Endothelial cell (in vitro differentiated cells): ENCODE data around the gene GATA3. TPM values are rescaled to one million over a fixed set of nuclear protein-coding genes. Genes with fewer than 3 reads are reported as not detected.

Source experiments
- DNase-seq: peaks from one replicate; pipeline ENCODE4 v3.0.0; 2021; ENCODE audit warnings: low spot score
- H3K27ac Mint-ChIP-seq: one replicate; pipeline ENCODE4 v1.8.0; 2021; ENCODE audit warnings: mixed read lengths, inconsistent platforms; ENCODE audit not compliant: unreplicated experiment
- H3K27me3 Mint-ChIP-seq: one replicate; pipeline ENCODE4 v1.8.0; 2021; ENCODE audit warnings: mild to moderate bottlenecking, moderate library complexity, mixed read lengths, inconsistent platforms; ENCODE audit not compliant: unreplicated experiment
- H3K36me3 Mint-ChIP-seq: one replicate; pipeline ENCODE4 v1.8.0; 2021; ENCODE audit warnings: mild to moderate bottlenecking, low read depth, mixed read lengths, inconsistent platforms; ENCODE audit not compliant: unreplicated experiment
- H3K4me1 Mint-ChIP-seq: one replicate; pipeline ENCODE4 v1.8.0; 2021; ENCODE audit warnings: mild to moderate bottlenecking, mixed read lengths, inconsistent platforms; ENCODE audit not compliant: unreplicated experiment
- H3K4me3 Mint-ChIP-seq: one replicate; pipeline ENCODE4 v1.8.0; 2021; ENCODE audit warnings: mild to moderate bottlenecking, mixed read lengths, inconsistent platforms; ENCODE audit not compliant: unreplicated experiment
- H3K9me3 Mint-ChIP-seq: one replicate; pipeline ENCODE4 v1.8.0; 2021; ENCODE audit warnings: mixed read lengths, inconsistent platforms; ENCODE audit not compliant: unreplicated experiment
- total RNA-seq: library from RNA; stranded (reverse); fragmentation: NEBNext Ultra II Directional; extraction: Animal tissue kit (Norgen Biotek cat#: 25700); gene quantifications from one replicate; pipeline ENCODE4 v1.2.1, GENCODE V29; 2021; ENCODE audit not compliant: unreplicated experiment
- TF ChIP-seq, protein P1 (sequence below): fragments of 200-600 bp; sonication (generic); IDR thresholded peaks from one replicate; pipeline ENCODE4 v1.5.0; 2021; ENCODE audit warnings: antibody characterized with exemption; ENCODE audit not compliant: unreplicated experiment

GATA3 gene
- total RNA-seq, 1 donor from 2014 or later: 70.9 TPM

DNA sequence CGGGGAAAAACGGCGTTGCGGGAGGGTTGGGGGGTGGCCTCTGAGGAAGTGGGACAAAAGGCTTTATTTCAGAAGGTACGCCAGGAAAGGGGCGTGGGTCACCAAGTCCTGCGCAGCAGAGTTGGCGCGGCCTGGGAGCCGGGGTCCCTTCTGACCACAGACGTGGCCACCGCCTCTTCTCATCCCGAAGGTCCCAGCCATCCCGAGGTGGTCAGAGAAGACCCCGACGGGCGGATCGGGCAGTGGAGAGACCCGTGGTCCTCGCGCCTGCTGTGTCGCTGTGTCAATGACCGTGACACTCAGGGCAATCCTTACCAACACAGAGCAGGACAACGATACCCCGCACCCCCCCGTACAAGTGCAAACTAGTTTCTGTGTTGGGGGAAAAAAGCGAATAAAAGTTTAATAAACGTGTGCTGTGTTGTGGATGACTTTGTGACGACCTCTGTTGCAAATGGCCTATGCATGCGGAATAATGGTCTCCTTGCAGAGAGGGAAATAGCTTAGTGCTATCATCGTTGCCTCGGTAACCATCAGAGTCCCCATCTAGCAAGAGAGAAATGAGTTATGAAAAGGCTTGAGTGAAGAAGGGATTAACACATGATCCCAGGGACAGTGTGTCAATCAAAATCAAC, 19.4 kb upstream of the GATA3 start:
- H3K36me3 Mint-ChIP-seq: peaks cover 4% of the 10 kb centered on the region
- no peak overlapping the region for H3K27ac Mint-ChIP-seq
- H3K9me3 Mint-ChIP-seq: no peaks in the 10 kb centered on the region
- peak overlapping the region; percentile 74 for H3K4me3 Mint-ChIP-seq
- no peak for DNase-seq
- peaks cover 23% of the 10 kb centered on the region for H3K4me1 Mint-ChIP-seq
- H3K27me3 Mint-ChIP-seq: peaks cover 28% of the 10 kb centered on the region
- TF ChIP-seq, protein P1, sequence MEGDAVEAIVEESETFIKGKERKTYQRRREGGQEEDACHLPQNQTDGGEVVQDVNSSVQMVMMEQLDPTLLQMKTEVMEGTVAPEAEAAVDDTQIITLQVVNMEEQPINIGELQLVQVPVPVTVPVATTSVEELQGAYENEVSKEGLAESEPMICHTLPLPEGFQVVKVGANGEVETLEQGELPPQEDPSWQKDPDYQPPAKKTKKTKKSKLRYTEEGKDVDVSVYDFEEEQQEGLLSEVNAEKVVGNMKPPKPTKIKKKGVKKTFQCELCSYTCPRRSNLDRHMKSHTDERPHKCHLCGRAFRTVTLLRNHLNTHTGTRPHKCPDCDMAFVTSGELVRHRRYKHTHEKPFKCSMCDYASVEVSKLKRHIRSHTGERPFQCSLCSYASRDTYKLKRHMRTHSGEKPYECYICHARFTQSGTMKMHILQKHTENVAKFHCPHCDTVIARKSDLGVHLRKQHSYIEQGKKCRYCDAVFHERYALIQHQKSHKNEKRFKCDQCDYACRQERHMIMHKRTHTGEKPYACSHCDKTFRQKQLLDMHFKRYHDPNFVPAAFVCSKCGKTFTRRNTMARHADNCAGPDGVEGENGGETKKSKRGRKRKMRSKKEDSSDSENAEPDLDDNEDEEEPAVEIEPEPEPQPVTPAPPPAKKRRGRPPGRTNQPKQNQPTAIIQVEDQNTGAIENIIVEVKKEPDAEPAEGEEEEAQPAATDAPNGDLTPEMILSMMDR: no peak

DNA sequence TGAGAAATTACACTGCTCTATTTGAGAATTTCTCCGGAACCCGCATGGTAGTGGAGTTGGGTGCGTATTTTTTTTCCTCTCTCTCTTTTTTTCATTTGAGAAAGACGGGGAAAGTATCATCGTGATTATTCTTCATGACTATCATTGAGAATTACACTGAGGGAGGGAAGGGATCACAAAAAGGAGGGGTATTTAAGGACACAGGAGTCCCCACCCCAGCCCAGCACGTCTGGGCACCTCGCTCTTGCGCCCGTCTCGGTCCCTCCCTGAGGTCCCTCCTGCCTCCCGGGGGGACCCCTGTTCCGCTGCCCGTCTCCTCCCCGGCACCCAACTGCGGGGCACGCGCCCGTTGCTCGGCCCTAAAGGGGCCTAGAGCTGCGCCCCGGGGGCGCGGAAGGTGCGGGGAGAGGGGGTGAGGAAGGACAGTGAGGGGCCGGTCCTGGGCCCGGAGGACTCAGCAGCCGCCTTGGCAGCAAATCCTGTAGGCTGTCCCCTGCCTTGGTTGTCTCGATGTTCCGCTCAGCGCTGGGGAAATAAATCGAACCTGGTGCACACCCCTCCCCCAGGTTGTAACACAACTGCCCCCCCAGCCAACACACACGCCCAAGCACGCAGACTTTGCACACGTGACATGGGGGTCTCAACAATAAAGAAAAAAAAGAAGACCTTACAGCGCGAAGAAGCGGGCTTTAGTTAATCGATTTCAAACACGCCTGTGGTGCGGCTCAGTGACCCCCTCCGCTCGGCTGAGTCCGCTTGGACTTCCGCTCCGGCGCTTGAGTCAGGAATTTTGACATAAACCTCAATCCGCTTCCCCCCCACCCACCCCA, 18.6 kb upstream of the GATA3 start:
- Mint-ChIP-seq H3K27ac (no peak overlapping the region), H3K36me3 (peaks cover 4% of the 10 kb centered on the region), H3K4me3 (peak overlapping the region; percentile 74), H3K27me3 (peaks cover 28% of the 10 kb centered on the region), H3K4me1 (peaks cover 23% of the 10 kb centered on the region), H3K9me3 (no peaks in the 10 kb centered on the region)
- TF ChIP-seq, protein P1: no peak
- DNase-seq: no peak

DNA sequence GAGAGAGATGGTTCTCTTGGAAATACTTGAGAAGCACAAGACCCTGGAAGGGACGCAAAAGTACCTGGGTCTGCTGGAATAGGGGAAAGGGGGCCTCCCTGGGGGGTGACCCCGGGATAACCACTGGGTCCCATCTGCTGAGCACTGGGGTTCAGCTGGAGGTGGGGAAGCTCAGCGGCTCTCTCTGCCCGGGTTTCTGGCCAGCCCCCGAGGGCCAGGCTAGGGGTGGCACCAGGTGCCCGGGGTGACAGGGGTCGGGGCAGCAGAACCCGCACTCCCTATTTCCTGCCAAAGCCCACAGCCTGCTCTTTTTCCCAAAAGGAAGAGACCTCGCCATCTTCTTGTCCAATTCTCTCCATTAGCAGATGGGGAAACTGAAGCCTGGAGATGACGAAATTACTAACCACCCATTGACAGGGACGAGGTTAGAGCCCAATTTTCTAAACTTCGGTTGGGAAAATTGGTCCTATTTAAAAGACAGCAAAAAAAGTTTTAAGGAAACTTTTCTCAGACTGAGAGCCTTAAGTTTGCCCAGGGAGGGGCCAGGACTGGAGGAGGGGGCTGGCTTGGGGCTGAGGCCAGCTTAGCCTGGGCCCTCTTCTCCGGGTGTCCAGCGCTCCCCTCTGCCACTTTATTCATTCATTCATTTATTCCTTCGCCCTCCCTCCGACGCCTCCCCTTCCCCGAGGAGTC, 17.8 kb upstream of the GATA3 start:
- H3K4me1 Mint-ChIP-seq: peaks cover 29% of the 10 kb centered on the region
- peaks cover 28% of the 10 kb centered on the region for H3K27me3 Mint-ChIP-seq
- no peaks in the 10 kb centered on the region for H3K9me3 Mint-ChIP-seq
- DNase-seq: no peak
- no peak overlapping the region for H3K4me3 Mint-ChIP-seq
- peaks cover 2% of the 10 kb centered on the region for H3K36me3 Mint-ChIP-seq
- TF ChIP-seq, protein P1: no peak
- H3K27ac Mint-ChIP-seq: no peak overlapping the region

DNA sequence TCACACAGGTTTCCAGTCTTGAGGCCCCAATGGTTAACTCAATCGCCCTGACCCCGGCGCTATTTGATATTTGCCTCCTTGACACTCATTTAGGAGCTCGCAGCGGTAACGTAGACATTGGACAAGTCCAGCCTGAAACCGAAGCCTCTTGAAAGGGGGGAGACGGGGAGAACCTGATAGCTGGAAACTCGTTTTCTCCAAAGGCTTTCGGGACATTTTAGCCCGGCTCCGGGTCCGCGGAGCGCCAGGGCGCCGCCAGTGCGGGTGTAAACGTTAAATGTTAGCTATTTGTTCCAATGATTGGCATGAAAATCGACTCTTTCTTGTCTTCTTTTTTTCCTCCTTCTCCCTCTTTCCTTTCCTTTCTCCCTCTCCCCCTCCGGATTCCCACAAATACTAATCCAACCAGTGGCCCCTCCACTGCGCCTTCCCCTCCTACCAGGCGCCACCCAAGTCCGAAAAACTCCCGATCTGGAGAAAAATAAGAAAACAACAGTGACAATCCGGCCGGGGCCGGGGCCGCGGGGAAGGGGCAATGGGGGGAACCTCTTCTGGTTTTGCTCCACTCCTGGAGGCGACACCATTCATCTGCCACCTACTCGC, 17.2 kb upstream of the GATA3 start:
- Mint-ChIP-seq H3K4me3 (peak overlapping the region; percentile 67), H3K4me1 (peaks cover 35% of the 10 kb centered on the region), H3K27ac (no peak overlapping the region)

More for the DNA sequence above, 17.2 kb upstream of the GATA3 start:
- peaks cover 30% of the 10 kb centered on the region for H3K27me3 Mint-ChIP-seq
- H3K9me3 Mint-ChIP-seq: no peaks in the 10 kb centered on the region
- H3K36me3 Mint-ChIP-seq: no peaks in the 10 kb centered on the region
- peak; percentile 22 for DNase-seq
- TF ChIP-seq, protein P1: no peak
